Neural crest cell (in vitro differentiated cells): ENCODE measurements around the gene IRF9. TPM values are rescaled to one million over a fixed set of nuclear protein-coding genes. Genes with fewer than 3 reads are reported as not detected.

Experiments
- DNase-seq: peaks from one replicate; pipeline ENCODE4 v3.0.0; 2021; ENCODE audit warnings: low read depth, mixed read lengths, low spot score
- H3K27ac Mint-ChIP-seq: one replicate; pipeline ENCODE4 v1.8.0; 2021; ENCODE audit warnings: mild to moderate bottlenecking, mixed read lengths; ENCODE audit not compliant: unreplicated experiment
- H3K27me3 Mint-ChIP-seq: 2 replicates; pipeline ENCODE4 v1.8.0; 2021; ENCODE audit warnings: low read depth, mild to moderate bottlenecking, mixed read lengths
- H3K36me3 Mint-ChIP-seq: 2 replicates; pipeline ENCODE4 v1.8.0; 2021; ENCODE audit warnings: low read depth, mild to moderate bottlenecking, mixed read lengths
- H3K4me1 Mint-ChIP-seq: 2 replicates; pipeline ENCODE4 v1.8.0; 2021; ENCODE audit warnings: mixed read lengths
- H3K4me3 Mint-ChIP-seq: one replicate; pipeline ENCODE4 v1.8.0; 2021; ENCODE audit warnings: mild to moderate bottlenecking, mixed read lengths
- H3K9me3 Mint-ChIP-seq: 2 replicates; pipeline ENCODE4 v1.8.0; 2021; ENCODE audit warnings: mixed read lengths
- CTCF ChIP-seq: fragments of 200-600 bp; sonication (generic); conservative IDR thresholded peaks from 2 replicates; pipeline ENCODE4 v1.5.0; 2021; ENCODE audit warnings: antibody characterized with exemption, mild to moderate bottlenecking
- total RNA-seq: library from RNA; stranded (reverse); gene quantifications from 2 replicates; pipeline ENCODE4 v1.2.1, GENCODE V29; 2021

IRF9 gene
- total RNA-seq, 1 donor from 2014 or later, result 22.9 TPM

DNA sequence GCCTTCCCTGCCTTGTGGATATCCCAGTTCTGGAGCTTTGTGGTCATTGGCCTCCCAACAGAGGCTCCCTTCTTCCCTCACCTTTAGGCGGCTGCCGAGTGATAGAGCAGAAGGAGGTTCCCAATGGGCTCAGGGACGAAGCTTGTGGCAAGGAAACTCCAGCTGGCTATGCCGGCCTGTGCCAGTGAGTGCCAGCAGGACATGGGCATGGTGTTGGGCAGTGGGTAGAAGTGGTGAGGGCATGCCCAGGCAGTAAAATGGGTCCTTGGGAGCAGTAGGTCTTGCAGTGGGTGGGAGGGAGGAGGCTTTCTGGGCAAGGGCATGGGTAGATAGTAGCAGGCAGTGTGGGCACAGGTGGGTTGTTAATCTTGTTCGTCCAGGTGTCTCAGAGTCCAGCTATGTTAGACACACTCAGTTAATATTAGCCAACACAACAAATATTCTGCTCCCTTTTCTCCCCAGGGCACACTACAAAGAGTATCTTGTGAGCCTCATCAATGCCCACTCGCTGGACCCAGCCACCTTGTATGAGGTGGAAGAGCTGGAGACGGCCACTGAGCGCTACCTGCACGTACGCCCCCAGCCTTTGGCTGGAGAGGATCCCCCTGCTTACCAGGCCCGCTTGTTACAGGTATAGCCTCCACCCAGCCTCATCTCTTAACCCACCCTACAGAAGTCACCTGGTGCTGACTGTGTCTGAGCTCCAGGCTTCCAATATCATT, 1.1 kb upstream of the IRF9 start:
- Mint-ChIP-seq H3K27ac (no peak overlapping the region), H3K27me3 (no peaks in the 10 kb centered on the region), H3K4me1 (peaks cover 13% of the 10 kb centered on the region), H3K4me3 (no peak overlapping the region), H3K9me3 (no peaks in the 10 kb centered on the region), H3K36me3 (peaks cover 7% of the 10 kb centered on the region)
- no peak for DNase-seq
- TF ChIP-seq CTCF, result no peak

GRCh38 chr14:24160499-24160849, 591 bp upstream of the IRF9 start:
- Mint-ChIP-seq H3K4me3 (no peak overlapping the region), H3K27ac (no peak overlapping the region), H3K36me3 (peaks cover 6% of the 10 kb centered on the region), H3K9me3 (no peaks in the 10 kb centered on the region), H3K27me3 (no peaks in the 10 kb centered on the region), H3K4me1 (peaks cover 13% of the 10 kb centered on the region)
- TF ChIP-seq CTCF, result no peak
- DNase-seq, result no peak

- no peak for DNase-seq
- Mint-ChIP-seq H3K4me1 (peaks cover 13% of the 10 kb centered on the region), H3K27ac (no peak overlapping the region), H3K4me3 (no peak overlapping the region), H3K27me3 (no peaks in the 10 kb centered on the region), H3K36me3 (no peaks in the 10 kb centered on the region), H3K9me3 (no peaks in the 10 kb centered on the region)
- no peak for TF ChIP-seq CTCF
Measured at GRCh38 chr14:24162093-24162492, 1.0 kb downstream of the IRF9 start.

GRCh38 chr14:24164518-24164991, 3.5 kb downstream of the IRF9 start:
- DNase-seq, result no peak
- Mint-ChIP-seq H3K4me1 (peaks cover 13% of the 10 kb centered on the region), H3K27me3 (no peaks in the 10 kb centered on the region), H3K4me3 (no peak overlapping the region), H3K9me3 (no peaks in the 10 kb centered on the region), H3K27ac (no peak overlapping the region), H3K36me3 (peaks cover 3% of the 10 kb centered on the region)
- TF ChIP-seq CTCF, result no peak

GRCh38 chr14:24165785-24166184, 4.7 kb downstream of the IRF9 start:
- TF ChIP-seq CTCF, result no peak
- peaks cover 3% of the 10 kb centered on the region for H3K36me3 Mint-ChIP-seq
- H3K27ac Mint-ChIP-seq, result no peak overlapping the region
- peaks cover 12% of the 10 kb centered on the region for H3K4me1 Mint-ChIP-seq
- no peaks in the 10 kb centered on the region for H3K27me3 Mint-ChIP-seq
- no peak overlapping the region for H3K4me3 Mint-ChIP-seq
- no peak for DNase-seq
- no peaks in the 10 kb centered on the region for H3K9me3 Mint-ChIP-seq
